Testis (tissue), 3 donors: ENCODE data around the gene INSM1. TPM values are rescaled to one million over a fixed set of nuclear protein-coding genes. Genes with fewer than 3 reads are reported as not detected.
A peak's percentile ranks its signal among the peaks of the same experiment; 100 is the strongest.

ENCODE experiments used
- DNase-seq: peaks from one replicate; pipeline ENCODE4 v3.0.0-alpha.2; 2019
- H3K27ac ChIP-seq, 2 donors: fragments of 200-600 bp; sonication (generic); one replicate each; pipeline ENCODE4 v1.5.1; 2019
- H3K27me3 ChIP-seq: fragments of 200-600 bp; sonication (generic); one replicate; pipeline ENCODE4 v1.5.1; 2019
- H3K36me3 ChIP-seq: fragments of 200-600 bp; sonication (generic); one replicate; pipeline ENCODE4 v1.5.1; 2017; ENCODE audit warnings: low read depth; ENCODE audit errors: missing control alignments
- H3K4me1 ChIP-seq: fragments of 200-600 bp; sonication (generic); one replicate; pipeline ENCODE4 v1.5.1; 2019
- H3K4me3 ChIP-seq, 2 donors: fragments of 200-600 bp; sonication (generic); one replicate each; pipeline ENCODE4 v1.5.1; 2017 to 2019
- H3K9me3 ChIP-seq: fragments of 200-600 bp; sonication (generic); one replicate; pipeline ENCODE4 v1.5.1; 2017
- CTCF ChIP-seq, 3 experiments: fragments of 450-650 bp in 2 of 3; fragments of 200-600 bp in 1 of 3; sonication (generic) in 1 of 3; IDR thresholded peaks; one replicate each; pipeline ENCODE4 v1.5.1; 2016 to 2019; ENCODE audit warnings: antibody characterized with exemption in 3 of 3, mild to moderate bottlenecking in 2 of 3, moderate library complexity in 1 of 3
- POLR2A ChIP-seq: fragments of 450-650 bp; IDR thresholded peaks from one replicate; pipeline ENCODE4 v1.6.1; 2017; ENCODE audit warnings: antibody characterized with exemption, mild to moderate bottlenecking, moderate library complexity
- WGBS, 2 donors: methylation state at CpG; one replicate each; pipeline ENCODE4 v1.1.5; 2018; 5-methylcytosine and 5-hydroxymethylcytosine counted together
- intact Hi-C: fragments of 100-400 bp; cut with DNase I; formaldehyde crosslinking; loops from one replicate; pipeline ENCODE4 v1.15.1; 2023; ENCODE audit warnings: low total_unique reads
- polyA plus RNA-seq: library from polyadenylated mRNA; stranded (reverse); fragments of 350-450 nt; fragmentation: Illumina TruSeq; extraction: RNeasy Lipid Tissue Mini Kit (QIAGEN cat#74804); gene quantifications from one replicate; pipeline ENCODE4 v1.2.3, GENCODE V29; 2014; ENCODE audit warnings: low read depth, low replicate concordance; ENCODE audit not compliant: insufficient read depth
- total RNA-seq, 2 donors: library from RNA; depleted of rRNA; stranded (reverse); fragments of >200 nt; gene quantifications; one replicate each; pipeline ENCODE4 v1.2.3, GENCODE V29; 2016

INSM1 gene
- total and polyA plus RNA-seq, 3 donors from 2014 or later = 0.84 to 2.8 (median 2.7) TPM

DNA sequence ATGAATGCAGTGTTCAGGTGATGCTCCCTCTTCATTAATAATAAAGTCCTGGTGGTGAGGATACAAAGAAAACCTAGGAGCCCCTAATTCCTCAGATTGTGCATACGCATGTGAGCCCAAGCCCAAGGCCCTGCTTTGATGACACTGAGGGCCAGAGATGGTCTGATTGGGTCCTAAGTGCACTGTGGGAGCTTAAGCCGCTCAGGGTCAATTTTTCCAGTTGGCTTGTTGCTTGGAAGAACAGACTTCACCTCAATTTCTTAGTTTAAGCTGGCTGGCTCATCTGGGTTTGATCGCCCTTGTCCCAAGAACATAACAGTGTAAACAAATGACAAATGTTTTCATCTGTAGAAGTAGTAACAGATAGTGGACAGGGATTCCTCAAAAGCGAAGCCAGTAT, 41.4 kb downstream of the INSM1 start:
- intact Hi-C loops = no loop called here
- WGBS, 2 donors = 98 to 99% methylated on average over 4 of the region's 4 CpGs
- no peaks in the 10 kb centered on the region for H3K9me3 ChIP-seq

DNA sequence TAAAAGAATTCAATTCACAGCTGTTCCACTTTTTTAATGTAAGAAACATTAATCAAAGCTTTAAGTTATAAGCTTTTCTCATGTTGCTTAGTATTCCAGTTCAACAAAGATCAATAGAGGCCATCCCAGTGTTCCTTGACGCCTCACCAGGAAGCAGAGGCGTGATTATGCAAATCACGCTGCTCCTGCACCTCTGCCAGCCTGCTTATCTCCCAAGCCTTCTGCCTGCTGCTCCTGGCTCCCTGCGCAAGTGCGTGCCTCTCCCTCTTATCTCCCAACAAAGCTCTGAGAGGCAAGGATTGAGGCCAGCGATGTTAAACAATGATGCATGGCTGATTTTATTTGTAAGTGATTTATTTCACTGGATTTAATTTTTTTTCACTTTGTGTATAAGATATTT, 42.8 kb downstream of the INSM1 start:
- Histone ChIP-seq H3K4me1 (no peaks in the 10 kb centered on the region), H3K27ac (no peak overlapping the region), H3K4me3 (no peak overlapping the region), H3K36me3 (no peaks in the 10 kb centered on the region), H3K27me3 (no peaks in the 10 kb centered on the region), H3K9me3 (no peaks in the 10 kb centered on the region)
- TF ChIP-seq CTCF (IDR thresholded peaks at IDR 0.05) (no peak), POLR2A (no peak)
- peak; percentile 91 for DNase-seq
- intact Hi-C loops = no loop called here
- WGBS, 2 donors = 34 to 41% methylated on average over 6 of the region's 6 CpGs

More for the DNA sequence above, 41.4 kb downstream of the INSM1 start:
- Histone ChIP-seq H3K27me3 (no peaks in the 10 kb centered on the region), H3K4me3 (no peak overlapping the region), H3K36me3 (no peaks in the 10 kb centered on the region), H3K4me1 (no peaks in the 10 kb centered on the region), H3K27ac (no peak overlapping the region)
- TF ChIP-seq CTCF (IDR thresholded peaks at IDR 0.05) (no peak), POLR2A (no peak)
- DNase-seq = no peak

- no peaks in the 10 kb centered on the region for H3K9me3 ChIP-seq
- no peak overlapping the region for H3K27ac ChIP-seq
- 77 to 79% methylated on average over 12 of the region's 12 CpGs for WGBS, 2 donors
- no peaks in the 10 kb centered on the region for H3K4me1 ChIP-seq
- no peaks in the 10 kb centered on the region for H3K36me3 ChIP-seq
- no peak for DNase-seq
- H3K4me3 ChIP-seq = no peak overlapping the region
- intact Hi-C loops = no loop called here
- H3K27me3 ChIP-seq = no peaks in the 10 kb centered on the region
- TF ChIP-seq POLR2A (no peak), CTCF (IDR thresholded peaks at IDR 0.05) (no peak)
Observed at GRCh38 chr20:20411402-20411801, 43.5 kb downstream of the INSM1 start.

DNA sequence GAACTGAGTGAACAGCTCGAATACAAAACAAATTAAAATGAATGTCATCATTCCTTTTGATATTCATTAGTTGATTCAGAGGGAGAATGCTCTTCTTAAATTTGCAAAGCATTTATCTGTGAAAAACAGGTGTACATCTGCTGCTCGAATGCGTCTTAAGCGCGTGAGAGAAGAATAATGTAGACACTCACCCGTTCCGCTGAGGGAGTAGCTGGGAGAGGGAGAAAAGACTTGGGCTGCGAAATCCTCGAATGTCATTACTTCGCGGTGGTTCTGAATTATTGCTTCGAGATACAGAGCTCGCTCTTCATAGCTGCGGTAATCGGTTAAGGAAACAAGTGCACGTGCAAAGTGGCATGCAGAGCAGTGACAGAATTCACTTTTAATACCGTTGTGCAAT, 43.9 kb downstream of the INSM1 start:
- DNase-seq = no peak
- Histone ChIP-seq H3K4me1 (no peaks in the 10 kb centered on the region), H3K27ac (no peak overlapping the region), H3K27me3 (no peaks in the 10 kb centered on the region), H3K9me3 (no peaks in the 10 kb centered on the region), H3K36me3 (no peaks in the 10 kb centered on the region), H3K4me3 (no peak overlapping the region)
- TF ChIP-seq CTCF (IDR thresholded peaks at IDR 0.05) (no peak), POLR2A (no peak)
- 91 to 93% methylated on average over 17 of the region's 17 CpGs for WGBS, 2 donors
- intact Hi-C loops = no loop called here

DNA sequence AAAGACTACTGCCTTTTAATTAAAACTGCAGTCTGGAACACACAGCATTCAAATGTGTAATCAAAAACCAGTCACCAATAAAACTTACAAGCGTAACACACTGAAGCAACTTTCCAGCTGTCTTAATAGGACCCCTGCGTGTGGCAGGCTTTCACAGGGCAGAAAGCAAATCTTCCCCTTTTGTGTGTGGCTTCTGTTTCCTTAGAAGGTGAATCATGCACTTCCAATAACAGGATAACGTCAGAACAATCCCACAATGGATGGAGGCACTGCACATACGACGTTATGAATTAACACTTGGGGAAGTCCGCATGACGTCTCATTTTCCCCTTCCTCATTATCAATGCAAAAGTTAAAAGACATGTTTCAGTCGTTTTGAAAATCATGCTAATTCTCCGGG, 44.8 kb downstream of the INSM1 start:
- intact Hi-C loops = no loop called here
- Histone ChIP-seq H3K9me3 (no peaks in the 10 kb centered on the region), H3K4me1 (no peaks in the 10 kb centered on the region), H3K27ac (no peak overlapping the region), H3K4me3 (no peak overlapping the region), H3K27me3 (no peaks in the 10 kb centered on the region), H3K36me3 (no peaks in the 10 kb centered on the region)
- WGBS, 2 donors = 79 to 87% methylated on average over 9 of the region's 9 CpGs
- TF ChIP-seq POLR2A = no peak
- no peak for TF ChIP-seq CTCF (IDR thresholded peaks at IDR 0.05)
- no peak for DNase-seq
